Stimulated activated effector memory CD8-positive, alpha-beta T cell treated with anti-CD3 and anti-CD28 coated beads, Interleukin-12 subunit alpha, Interleukin-12 subunit beta, amount 100 ng/mL, for 72 hours (primary cell): ENCODE results near the gene ABCC12.
"Not testable (repeated sequence)": the region's sequence is repeated elsewhere in the genome, so short reads cannot be mapped to it uniquely, and the experiment has no call there.

Source experiments
- ATAC-seq: fragments of 150-1000 bp; cut with Tn5 transposase; 2 replicates; pipeline ENCODE4 v1.10.0; 2021
- DNase-seq, 2 donors: peaks; one replicate each; pipeline ENCODE4 v3.0.0; 2021 to 2022; ENCODE audit warnings: low spot score in 2 of 2
- H3K27ac Mint-ChIP-seq: one replicate; pipeline ENCODE4 v1.8.0; 2022; ENCODE audit warnings: mild to moderate bottlenecking, mixed read lengths
- H3K36me3 Mint-ChIP-seq: one replicate; pipeline ENCODE4 v1.8.0; 2022; ENCODE audit warnings: mild to moderate bottlenecking, mixed read lengths
- H3K4me1 Mint-ChIP-seq: one replicate; pipeline ENCODE4 v1.8.0; 2022; ENCODE audit warnings: mixed read lengths
- H3K4me3 Mint-ChIP-seq: one replicate; pipeline ENCODE4 v1.8.0; 2022; ENCODE audit warnings: mild to moderate bottlenecking, mixed read lengths
- H3K9me3 Mint-ChIP-seq: one replicate; pipeline ENCODE4 v1.8.0; 2022; ENCODE audit warnings: mixed read lengths

ABCC12 gene

DNA sequence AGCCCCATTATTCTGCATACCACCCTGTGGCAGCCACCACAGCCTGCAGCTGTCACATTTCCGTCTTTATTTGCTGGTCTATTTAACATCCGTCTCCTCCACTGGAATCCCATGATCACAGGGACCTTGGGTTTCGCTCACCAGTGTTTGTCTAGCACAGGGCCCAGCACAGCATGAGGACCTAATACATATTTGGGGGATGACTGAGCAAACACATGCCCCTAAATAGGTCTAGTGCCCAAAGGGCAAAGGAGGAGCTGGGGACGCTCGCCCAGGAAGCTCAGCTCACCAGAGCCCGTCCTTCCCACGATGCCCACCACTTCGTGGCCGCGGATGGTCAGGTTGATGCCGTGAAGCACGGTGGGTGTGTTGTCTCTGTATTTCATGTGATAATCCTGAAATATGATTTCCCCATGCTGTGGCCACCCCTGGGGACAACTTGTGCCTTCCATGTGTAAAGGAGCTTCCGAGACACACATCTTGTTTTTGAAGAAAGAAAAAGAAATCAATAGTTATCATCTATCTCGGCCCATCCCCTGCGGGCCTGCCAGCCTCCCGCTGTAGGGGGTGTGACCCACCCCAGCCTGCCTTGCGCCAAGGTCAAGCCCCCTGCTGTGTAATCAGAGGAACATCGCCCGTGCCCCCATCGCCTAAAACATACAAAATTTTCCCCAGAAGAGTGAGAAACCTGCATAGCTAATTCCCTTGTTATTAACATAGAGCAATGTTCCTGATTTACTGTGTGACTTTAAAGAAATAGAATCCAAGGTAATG is 21.0 kb upstream of the ABCC12 start:
- Mint-ChIP-seq H3K4me1 (no peaks in the 10 kb centered on the region), H3K9me3 (no peaks in the 10 kb centered on the region), H3K4me3 (no peak overlapping the region), H3K27ac (no peak overlapping the region), H3K36me3 (no peaks in the 10 kb centered on the region)
- no peak for ATAC-seq
- no peak for DNase-seq

GRCh38 chr16:48173889-48174288 is 18.1 kb upstream of the ABCC12 start:
- no peak for ATAC-seq
- H3K9me3 Mint-ChIP-seq = no peaks in the 10 kb centered on the region
- no peak overlapping the region for H3K4me3 Mint-ChIP-seq
- H3K36me3 Mint-ChIP-seq = no peaks in the 10 kb centered on the region
- H3K27ac Mint-ChIP-seq = no peak overlapping the region
- no peaks in the 10 kb centered on the region for H3K4me1 Mint-ChIP-seq
- no peak for DNase-seq

DNA sequence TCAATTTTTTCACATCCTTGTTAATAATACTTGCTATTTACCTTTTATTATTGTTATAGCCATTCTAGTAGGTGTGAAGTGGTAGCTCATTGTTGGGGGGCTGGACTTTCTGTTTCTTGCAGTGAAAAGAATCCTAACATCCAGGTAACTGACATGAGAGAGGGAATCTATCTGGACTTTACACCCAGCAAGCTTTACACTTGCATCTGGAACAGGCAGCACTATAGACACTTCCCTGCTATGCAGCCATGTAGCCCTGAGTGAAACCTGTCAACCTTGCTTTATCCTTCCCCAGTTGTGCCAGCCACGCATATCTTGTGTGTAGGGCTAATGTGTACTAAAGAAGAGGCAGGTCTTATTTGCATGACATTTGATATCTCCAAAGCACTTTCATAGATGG is 16.9 kb upstream of the ABCC12 start:
- Mint-ChIP-seq H3K9me3 (no peaks in the 10 kb centered on the region), H3K4me1 (no peaks in the 10 kb centered on the region), H3K27ac (no peak overlapping the region), H3K36me3 (no peaks in the 10 kb centered on the region), H3K4me3 (no peak overlapping the region)
- ATAC-seq = no peak
- no peak for DNase-seq

DNA sequence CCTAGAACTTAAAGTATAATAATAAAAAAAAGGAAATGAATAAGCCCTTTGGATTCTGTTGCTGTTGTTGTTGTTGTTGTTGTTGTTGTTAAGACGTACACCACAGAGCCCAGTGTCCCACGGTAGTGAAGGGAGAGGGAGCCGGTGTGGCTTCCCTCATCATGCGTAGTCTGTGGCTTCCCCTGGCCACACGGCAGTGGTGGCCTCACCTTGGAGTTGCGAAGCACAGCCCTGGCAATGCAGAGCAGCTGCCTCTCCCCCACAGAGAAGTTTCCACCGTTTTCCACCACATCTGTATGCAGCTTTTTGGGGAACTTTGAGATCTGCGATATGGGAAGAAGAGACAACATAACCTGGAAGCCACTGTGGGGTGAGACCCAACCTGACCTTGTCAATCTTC is 14.1 kb upstream of the ABCC12 start:
- no peaks in the 10 kb centered on the region for H3K36me3 Mint-ChIP-seq
- H3K4me3 Mint-ChIP-seq = no peak overlapping the region
- ATAC-seq = no peak
- no peak overlapping the region for H3K27ac Mint-ChIP-seq
- H3K4me1 Mint-ChIP-seq = peaks cover 4% of the 10 kb centered on the region
- no peaks in the 10 kb centered on the region for H3K9me3 Mint-ChIP-seq
- DNase-seq = no peak

- no peaks in the 10 kb centered on the region for H3K36me3 Mint-ChIP-seq
- H3K9me3 Mint-ChIP-seq = no peaks in the 10 kb centered on the region
- no peak overlapping the region for H3K4me3 Mint-ChIP-seq
- DNase-seq (no peak), ATAC-seq (no peak)
- peaks cover 7% of the 10 kb centered on the region for H3K4me1 Mint-ChIP-seq
- H3K27ac Mint-ChIP-seq = no peak overlapping the region
Observed at GRCh38 chr16:48168075-48168474, 12.3 kb upstream of the ABCC12 start.

- not testable (repeated sequence) for H3K27ac Mint-ChIP-seq, H3K9me3 Mint-ChIP-seq, H3K4me1 Mint-ChIP-seq, H3K36me3 Mint-ChIP-seq, ATAC-seq, H3K4me3 Mint-ChIP-seq, DNase-seq
Observed at GRCh38 chr16:48166617-48167016, 10.8 kb upstream of the ABCC12 start.

GRCh38 chr16:48165961-48166578 is 10.3 kb upstream of the ABCC12 start:
- H3K36me3 Mint-ChIP-seq = no peaks in the 10 kb centered on the region
- H3K27ac Mint-ChIP-seq = no peak overlapping the region
- no peak for DNase-seq
- ATAC-seq = no peak
- H3K9me3 Mint-ChIP-seq = no peaks in the 10 kb centered on the region
- no peak overlapping the region for H3K4me3 Mint-ChIP-seq
- peaks cover 7% of the 10 kb centered on the region for H3K4me1 Mint-ChIP-seq

DNA sequence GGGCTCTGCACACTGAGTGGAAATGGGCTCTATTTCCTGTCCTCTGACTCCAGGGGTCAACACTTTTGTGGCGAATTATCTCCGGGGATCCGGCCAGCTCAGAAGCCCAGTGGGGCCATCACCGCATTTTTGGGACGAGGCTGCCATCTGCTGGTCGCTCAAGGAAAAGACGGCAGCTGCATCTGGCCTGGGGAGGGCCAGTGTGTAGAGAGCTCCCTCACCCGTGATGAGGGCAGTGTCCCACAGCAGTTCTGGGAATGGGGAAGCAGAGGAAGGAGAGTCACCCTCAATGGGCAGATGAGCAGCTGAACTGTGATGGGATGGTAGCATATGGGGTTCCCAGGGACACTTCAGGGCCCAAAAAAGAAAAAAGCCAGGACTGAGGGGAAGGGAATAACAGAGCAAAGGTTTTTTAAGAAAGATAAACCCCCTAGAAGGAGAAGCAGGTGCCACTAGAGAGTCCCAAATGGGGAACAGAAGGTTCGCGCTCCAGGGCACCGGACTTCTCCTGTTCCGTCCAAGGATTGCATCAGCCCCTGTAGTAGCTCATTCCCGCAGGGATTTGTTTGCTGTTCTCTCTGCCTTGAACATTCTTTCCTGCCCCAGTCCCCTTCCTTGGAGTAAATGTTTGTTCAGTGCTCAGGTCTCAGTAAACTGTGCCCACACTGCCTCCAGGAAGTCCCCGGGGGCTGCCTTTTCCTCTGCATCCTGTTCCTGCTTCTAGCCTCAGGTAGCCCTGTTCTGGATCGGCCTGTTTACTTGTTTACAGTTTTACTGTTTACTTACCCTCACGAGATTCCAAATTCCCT is 9.3 kb upstream of the ABCC12 start:
- DNase-seq = peak; percentile 68 to 84
- Mint-ChIP-seq H3K27ac (no peak overlapping the region), H3K4me3 (no peak overlapping the region), H3K9me3 (no peaks in the 10 kb centered on the region), H3K4me1 (peaks cover 7% of the 10 kb centered on the region), H3K36me3 (no peaks in the 10 kb centered on the region)
- ATAC-seq = peak; percentile 85

DNA sequence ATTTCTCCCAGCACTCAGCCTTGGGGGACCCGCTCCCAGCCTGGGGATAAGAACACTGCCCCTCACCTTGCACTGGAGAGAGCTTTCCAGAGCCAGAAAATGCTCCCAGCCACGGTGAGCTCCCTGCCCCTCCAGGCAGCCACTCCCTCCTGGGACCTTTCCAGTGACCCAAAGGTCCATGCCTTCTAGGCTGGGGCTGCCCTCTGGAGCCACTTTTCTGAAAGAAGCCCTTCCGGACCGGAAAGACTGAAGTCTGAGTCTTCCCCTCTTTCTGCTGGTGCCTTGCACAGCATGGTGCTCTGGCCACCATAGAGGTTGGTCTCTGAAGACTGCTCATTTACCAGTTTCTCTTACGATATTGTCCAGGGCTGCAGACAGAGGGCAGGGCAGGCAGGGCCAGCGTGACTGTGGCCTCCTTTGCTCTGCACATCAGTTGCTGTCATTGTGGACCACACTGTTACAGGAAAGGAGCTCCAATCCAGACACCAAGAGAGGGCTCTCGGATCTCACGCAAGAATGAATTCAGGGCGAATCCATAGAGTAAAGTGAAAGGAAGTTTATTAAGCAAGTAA is 7.1 kb upstream of the ABCC12 start:
- no peak for DNase-seq
- H3K4me3 Mint-ChIP-seq = no peak overlapping the region
- H3K36me3 Mint-ChIP-seq = peaks cover 7% of the 10 kb centered on the region
- peaks cover 17% of the 10 kb centered on the region for H3K4me1 Mint-ChIP-seq
- no peak for ATAC-seq
- no peaks in the 10 kb centered on the region for H3K9me3 Mint-ChIP-seq
- no peak overlapping the region for H3K27ac Mint-ChIP-seq

DNA sequence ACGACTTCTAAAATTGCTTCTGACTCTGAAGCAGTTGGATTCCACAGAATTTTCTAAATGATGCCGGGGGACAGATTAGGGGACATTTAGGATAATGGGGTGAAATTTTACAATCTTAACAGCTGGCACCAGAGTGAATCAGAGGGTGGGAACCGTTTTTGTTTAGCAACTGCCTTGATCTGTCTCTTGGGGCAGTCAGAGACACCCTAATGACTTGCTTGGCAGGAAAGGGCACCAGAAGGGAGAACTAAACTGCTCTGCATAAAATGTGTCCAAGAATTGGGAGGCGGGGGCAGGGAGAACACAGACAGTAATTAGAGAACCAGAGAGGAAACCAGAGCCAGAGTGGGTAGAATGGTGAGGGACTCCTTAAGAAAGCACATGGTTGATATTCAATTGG is 6.1 kb upstream of the ABCC12 start:
- H3K9me3 Mint-ChIP-seq = no peaks in the 10 kb centered on the region
- no peak overlapping the region for H3K27ac Mint-ChIP-seq
- ATAC-seq (no peak), DNase-seq (no peak)
- H3K36me3 Mint-ChIP-seq = peaks cover 11% of the 10 kb centered on the region
- no peak overlapping the region for H3K4me3 Mint-ChIP-seq
- peaks cover 27% of the 10 kb centered on the region for H3K4me1 Mint-ChIP-seq

DNA sequence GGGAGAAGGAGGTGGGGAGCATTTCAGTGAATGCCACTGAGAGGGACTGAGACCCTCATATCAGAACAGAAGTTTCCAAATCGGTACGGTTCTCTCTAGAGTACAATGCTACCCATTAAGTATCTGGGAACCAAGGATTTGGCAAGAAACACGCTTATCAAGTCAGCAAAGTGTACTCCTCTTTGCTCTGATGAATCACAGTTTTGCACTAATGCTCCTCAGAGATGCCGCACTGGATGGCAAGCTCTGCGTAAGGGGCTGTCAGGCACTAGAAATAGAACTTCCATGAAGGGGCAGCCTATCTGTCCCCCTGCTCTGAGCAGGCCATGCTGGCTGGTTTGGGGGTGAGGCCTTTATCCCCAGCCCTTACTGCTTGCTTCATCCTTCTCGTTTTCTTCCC is 4.8 kb upstream of the ABCC12 start:
- Mint-ChIP-seq H3K9me3 (no peaks in the 10 kb centered on the region), H3K36me3 (peaks cover 11% of the 10 kb centered on the region), H3K4me1 (peaks cover 29% of the 10 kb centered on the region), H3K27ac (no peak overlapping the region), H3K4me3 (no peak overlapping the region)
- ATAC-seq (no peak), DNase-seq (no peak)

DNA sequence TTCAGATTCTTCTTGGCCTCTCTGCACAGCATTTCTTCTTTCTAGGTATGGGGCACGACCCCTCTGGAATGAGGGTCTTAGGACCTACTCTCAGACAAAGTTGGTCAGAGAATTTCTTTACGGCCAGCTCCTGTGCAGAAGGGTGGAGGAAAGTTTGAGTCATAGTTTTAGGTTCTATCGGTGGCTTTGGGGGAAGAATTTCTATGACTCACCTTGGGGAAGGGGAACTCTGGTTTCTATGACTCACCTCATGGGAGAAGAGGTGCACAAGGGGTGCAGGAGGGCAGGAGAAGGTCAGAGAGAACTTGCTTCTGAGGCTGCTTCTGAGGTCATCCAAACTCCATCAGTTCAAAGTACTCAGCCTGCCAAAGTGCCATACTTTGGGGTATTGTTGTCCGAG is 2.5 kb upstream of the ABCC12 start:
- DNase-seq = peak in 1 of 2 donors; percentile 55
- peaks cover 22% of the 10 kb centered on the region for H3K4me1 Mint-ChIP-seq
- peak overlapping the region; percentile 13 for H3K4me3 Mint-ChIP-seq
- peak; percentile 92 for ATAC-seq
- H3K9me3 Mint-ChIP-seq = no peaks in the 10 kb centered on the region
- H3K27ac Mint-ChIP-seq = peak overlapping the region; percentile 86
- peaks cover 11% of the 10 kb centered on the region for H3K36me3 Mint-ChIP-seq

- Mint-ChIP-seq H3K36me3 (peaks cover 11% of the 10 kb centered on the region), H3K4me1 (peaks cover 22% of the 10 kb centered on the region), H3K9me3 (no peaks in the 10 kb centered on the region), H3K27ac (peak overlapping the region; percentile 86), H3K4me3 (peak overlapping the region; percentile 13)
- no peak for DNase-seq
- ATAC-seq = peak; percentile 65
Observed at GRCh38 chr16:48157794-48158193, 2.0 kb upstream of the ABCC12 start.

DNA sequence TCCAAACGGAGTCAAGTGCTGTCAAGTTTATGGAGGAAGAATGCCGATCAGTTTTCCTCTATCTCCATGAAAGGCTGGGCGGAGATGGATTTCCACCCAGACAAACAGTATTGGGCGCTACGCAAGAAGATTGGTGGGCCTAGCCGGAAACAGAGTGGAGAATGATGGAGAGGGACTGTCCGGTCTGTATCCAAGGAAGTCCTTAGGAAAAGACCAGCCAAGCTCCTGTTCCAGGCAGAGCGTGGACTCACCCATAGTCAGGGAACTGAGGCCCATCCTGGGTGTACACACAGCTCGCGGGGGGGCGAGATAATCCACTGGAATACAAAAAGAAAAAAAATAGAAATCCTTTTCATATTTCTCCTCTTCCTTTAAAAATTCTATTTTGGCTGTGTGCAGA is 1.5 kb upstream of the ABCC12 start:
- DNase-seq (no peak), ATAC-seq (no peak)
- H3K36me3 Mint-ChIP-seq = peaks cover 11% of the 10 kb centered on the region
- H3K4me3 Mint-ChIP-seq = peak overlapping the region; percentile 13
- H3K27ac Mint-ChIP-seq = peak overlapping the region; percentile 86
- no peaks in the 10 kb centered on the region for H3K9me3 Mint-ChIP-seq
- H3K4me1 Mint-ChIP-seq = peaks cover 22% of the 10 kb centered on the region

DNA sequence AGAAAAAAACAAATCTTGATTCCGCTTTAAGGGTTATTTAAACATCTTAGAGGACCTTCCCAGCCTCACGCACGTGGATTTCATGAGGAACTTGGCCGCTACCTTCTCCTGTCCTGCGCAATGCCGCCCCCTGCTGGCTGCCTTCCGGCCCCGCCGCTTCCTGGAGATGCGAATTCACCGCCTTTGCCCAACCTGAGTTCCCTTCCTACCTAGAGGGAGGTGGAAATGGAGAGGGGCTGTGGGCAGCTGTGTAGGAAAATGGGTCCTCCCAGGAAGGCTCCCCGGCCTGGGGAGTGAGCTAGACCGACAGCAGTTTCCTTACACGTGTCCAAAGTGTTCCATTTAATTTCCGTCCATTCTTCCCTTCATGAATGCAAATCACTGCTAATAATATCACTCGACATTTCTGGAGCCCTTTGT is 1.0 kb upstream of the ABCC12 start:
- Mint-ChIP-seq H3K4me3 (no peak overlapping the region), H3K4me1 (peaks cover 22% of the 10 kb centered on the region), H3K27ac (peak overlapping the region; percentile 86), H3K36me3 (peaks cover 11% of the 10 kb centered on the region), H3K9me3 (no peaks in the 10 kb centered on the region)
- DNase-seq = peak; percentile 76 to 90
- peak; percentile 42 for ATAC-seq
